GM18861 (cell line): ENCODE data around the gene VWF.

Experiments
- ATAC-seq: cut with Tn5 transposase; IDR thresholded peaks from one replicate; pipeline ENCODE4 v1.9.1; 2021; ENCODE audit not compliant: unreplicated experiment

VWF gene

DNA sequence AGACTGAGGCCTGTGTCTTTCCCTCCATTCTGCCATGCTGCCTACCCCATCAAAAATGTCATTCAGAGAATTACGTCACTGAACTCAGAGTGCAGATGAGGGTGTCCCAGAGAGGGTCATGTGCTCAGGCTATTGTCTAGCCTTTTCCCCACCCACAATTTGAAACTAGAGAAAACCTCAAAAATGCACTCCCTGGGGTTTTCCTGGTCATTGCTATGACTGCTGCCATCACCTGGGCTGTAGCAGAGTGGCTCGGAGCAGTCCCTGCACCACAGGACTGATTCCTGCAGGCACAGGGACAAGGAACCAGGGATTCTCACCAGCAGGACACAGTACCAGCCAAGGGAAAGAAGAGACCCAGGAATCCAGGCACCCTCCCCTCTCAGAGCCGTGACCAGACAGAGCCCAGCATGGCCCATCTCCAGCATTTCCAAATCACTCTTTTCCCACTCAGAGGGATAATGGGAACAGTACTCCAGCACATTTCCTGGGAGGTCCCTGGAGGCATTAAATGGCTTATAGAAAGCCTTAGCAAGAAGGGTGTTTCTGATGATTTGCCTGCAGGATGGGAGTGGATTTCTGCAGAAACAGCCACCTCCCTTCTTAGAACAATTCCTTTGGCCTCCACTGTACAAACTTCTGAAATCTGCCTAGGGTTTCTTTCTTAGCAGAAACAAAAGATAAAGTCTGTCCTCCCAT, 45.9 kb downstream of the VWF start:
- ATAC-seq = no peak

DNA sequence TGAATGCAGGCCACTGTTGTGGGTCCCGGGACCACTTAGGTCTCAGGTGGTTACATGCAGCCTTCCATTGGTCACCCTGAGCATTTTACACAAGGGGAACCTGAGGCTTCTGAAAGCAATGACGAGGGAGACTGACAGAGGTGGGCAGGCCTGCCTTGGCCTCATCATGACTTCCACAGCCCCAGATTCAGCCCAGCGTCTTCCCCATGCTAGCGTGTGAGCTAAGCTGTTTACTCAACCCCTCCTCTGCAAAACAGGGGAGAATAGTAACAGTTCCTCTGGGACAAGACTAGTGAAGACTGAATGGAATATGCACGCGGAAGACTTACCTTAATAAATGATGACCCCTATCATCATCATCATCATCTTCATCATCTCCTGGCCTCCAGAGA, 46.8 kb downstream of the VWF start:
- ATAC-seq = no peak

DNA sequence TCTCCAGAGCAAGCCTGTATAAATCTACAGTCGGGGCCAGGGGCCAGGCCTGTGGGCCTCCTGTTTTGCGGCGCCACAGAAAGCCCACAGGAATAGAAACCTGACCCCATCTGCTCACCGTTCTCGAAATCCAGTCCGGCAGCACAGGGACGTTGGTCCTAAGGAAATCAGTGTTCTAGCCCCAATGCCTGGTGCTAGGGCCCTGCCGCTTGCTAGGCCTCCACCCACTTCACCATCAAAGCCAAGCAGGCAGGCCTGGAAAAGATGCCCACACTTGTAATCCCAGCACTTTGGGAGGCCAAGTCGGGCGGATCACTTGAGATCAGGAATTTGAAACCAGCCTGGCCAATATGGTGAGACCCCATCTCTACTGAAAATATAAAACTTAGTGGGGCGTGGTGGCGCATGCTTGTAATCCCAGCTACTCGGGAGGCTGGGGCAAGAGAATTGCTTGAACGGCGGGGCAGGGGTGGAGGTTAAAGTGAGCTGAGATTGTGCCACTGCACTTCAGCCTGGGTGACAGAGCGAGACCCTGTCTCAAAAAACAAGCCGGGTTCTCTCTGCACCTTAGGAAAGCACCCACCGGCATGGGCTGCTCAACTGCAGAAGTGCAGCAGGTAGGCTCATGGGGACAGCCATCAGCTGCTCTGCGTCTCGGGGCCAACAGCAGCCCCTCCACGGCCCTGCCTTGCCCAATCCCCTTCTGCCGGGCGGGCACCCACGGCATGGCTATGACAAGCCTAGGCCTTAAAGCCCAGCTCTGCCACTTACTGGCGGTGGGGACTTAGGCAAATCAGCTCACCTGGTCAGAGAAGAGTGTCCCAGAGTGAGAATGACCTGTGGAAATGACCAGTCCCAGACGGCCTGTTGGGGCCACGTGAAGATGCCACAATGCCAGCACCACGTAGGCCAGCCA, 47.4 kb downstream of the VWF start:
- no peak for ATAC-seq

DNA sequence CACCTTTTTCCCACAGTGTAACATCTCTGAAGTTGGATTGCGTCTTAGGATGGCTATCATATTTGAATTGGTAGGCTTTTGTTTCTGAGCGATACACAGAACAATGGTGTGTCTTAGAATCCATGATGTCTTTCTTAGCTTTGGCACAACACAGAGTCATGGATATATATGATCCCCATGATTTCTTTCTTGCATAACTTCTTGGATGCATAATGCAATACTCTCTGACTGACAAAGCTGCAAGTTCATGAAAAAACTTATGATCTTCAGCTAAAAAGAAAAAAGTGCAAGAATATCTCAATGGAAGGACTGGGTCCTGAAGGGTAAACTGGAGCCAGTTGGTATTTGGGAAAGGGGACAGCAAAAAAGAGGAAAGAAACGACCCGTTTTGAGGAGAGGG, 48.1 kb downstream of the VWF start:
- ATAC-seq = no peak

DNA sequence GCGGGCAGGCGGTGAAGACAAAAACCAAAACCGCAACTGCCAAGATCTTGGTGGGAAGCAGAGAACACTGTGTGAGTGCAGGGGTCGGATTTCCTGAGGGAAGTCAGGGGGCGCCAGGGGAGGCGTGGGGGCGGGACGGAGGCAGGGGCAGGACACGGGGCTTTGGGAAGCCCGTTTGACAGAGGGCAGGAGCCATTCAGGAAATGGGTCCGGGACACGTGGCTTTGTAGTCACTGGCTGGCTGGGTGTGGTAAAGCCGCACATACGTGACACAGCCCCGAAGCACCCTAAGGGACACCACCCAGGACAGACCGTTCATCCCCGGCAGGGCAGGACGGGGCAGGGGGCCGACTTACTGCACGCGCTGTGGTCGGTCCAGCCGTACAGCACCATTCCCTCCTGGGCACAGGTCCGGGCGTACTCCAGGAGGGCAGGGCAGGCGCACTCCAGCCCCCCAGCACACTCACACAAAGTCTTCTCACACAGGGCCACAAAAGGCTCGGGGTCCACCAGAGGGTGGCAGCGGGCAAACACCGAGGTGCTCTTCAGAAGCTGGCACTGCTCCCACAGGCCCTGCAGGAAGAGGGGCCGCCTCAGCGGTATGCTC, 49.4 kb downstream of the VWF start:
- no peak for ATAC-seq

DNA sequence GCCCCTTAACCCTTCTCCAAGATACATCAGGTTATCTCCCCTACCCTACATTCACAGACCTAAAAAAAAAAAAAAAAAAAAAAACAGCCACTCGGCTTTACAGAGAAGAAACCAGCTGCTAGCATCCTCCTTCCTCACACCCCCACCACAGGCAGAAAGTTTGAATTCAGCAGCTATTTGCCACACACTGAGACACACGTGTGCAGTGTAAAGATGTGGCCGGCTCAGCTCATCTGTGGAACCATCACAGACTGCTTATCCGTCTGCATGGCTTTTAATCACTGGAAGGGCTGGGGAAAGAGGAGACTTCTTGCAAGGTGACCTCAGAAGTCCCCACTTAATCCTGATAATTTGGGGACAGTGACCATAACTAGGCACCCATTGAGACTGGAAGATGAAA, 50.0 kb downstream of the VWF start:
- ATAC-seq = no peak

DNA sequence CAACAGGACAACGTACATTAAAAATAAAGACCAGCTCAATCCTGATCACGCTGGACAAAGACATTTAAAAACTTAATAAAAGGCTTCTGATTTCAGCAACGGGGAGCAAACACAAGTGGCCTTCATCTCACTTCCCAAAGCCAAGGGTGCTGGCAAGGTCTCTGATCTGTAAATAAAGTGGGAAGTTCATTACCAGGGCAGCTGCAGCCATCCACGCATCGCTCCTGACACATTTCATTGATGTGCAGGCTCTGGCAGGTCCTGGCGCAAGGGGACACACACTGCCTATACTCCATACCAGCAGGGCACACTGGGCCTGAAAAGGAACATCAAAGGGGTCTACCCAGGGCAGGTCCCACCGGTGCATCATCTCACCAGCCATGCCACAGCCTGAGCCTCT, 51.0 kb downstream of the VWF start:
- no peak for ATAC-seq

DNA sequence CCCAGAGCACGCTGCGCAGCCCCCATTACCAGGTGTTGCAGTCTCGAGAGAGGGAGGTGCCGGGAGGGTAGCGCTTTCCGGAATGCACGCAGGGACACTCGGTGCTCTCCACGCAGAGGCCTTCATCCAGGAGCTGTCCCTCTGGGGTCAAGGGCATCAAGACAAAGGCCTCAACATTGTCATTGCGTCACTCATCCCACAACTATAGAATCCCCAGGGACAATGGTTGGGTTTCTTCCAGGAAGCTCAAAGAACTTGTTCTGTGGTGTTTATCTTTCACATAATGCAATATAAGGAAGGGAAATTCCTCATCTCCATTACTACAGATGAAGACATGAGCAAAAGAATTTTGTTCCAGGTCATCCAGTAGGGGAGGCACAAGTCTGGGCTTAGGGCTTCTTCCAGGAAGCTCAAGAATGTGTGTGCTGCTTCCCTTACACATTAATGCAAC, 52.1 kb downstream of the VWF start:
- no peak for ATAC-seq

DNA sequence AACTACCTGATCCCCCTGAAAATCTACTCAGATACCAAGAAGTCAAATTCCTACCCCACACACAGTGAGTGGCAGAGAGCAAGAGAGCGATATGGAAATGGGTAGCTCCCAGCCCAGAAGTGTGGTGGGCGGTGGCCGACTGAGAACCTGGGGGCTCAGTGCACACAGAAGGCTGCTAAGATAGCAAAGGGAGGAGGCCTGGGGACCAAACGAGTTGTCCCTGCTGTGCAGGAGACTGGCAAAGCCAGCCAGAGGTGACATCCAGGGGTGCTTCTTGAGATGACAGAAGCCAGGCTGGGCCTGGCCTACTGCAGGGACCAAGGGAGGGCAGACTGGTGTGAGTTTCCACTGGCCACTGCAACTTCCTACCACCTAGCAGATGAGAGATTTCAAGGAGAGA, 52.9 kb downstream of the VWF start:
- no peak for ATAC-seq

DNA sequence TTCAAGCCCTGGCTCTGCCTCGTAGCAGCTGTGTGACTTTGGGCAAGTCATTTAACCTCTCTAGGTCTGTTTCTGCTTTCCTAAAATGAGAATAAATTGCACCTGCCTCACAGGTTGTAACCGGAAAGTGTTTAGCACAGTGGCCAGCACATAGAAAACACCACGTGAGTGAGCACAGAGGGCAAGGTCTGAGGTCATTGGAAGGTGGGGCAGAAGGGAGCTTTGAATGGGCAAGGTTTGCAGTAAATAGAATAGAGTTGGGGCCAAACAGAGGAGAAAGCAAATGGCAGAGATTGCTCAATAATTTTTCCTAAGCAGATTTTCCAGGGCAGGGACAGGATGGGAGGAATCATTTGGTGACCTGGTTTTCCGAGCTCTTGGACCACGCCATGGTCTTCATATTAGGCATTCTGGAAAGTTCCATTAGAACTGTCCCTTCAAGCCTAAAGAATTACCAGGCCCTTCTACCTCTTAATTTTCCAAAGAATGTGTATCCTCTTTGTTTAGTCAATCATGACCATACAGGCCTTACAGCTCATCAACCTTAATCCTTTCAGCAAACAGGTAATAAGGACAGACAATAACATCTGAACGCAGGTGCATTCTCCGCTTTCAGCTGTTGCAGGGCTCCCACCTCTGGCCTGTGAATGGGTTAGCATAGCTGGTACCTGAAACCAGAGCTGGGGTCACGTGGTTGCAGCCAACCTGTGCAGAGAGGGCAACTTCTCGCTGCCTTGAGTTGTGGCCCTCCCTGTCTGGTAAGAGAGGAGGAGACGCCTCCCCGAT, 53.8 kb downstream of the VWF start:
- no peak for ATAC-seq

DNA sequence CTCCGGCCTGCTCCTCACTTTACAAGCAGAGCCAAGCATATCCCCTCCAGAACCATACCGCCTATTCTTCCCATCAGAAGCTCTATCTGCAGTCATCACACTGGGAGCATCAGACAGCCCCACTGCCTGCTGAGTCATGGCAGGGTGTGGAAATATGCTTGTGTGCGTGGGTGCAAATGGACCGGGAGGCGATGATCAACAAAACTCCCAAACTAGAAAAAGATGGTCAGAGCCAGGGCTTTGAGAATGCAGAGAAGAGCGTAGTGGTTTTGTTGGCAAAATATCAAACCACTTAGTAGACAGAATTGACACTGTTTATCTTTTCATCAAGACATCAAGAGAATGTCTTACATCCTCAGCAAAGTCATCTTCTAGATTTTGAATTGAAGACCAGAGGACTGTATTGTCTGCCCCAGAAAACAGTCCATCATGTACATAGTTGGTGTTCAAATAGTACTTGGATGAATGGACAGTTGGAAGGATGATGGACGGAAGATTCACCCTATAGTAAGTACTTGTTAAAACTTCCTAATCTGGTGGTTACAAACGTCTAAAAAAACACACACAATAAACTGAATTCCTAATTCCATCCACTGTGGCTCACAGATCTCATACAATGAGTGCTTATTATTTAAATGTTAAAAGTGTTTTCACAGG, 54.9 kb downstream of the VWF start:
- ATAC-seq = no peak

DNA sequence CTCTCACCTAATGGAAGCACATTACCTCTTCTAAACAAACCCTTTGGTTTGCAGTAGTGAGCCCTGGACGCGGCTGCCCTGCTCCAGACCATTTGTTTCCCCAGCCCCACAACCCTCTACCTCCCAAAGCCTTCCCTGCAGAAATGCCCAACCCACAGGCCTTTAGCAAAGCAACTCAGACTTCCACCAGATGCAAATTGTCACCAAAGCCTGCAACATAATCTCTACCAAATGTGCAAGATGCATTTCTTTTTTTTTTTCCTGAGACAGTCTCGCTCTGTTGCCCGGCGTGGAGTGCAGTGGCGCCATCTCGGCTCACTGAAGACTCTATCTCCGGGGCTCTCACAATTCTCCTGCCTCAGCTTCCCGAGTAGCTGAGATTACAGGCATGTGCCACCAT, 56.2 kb downstream of the VWF start:
- ATAC-seq = no peak

DNA sequence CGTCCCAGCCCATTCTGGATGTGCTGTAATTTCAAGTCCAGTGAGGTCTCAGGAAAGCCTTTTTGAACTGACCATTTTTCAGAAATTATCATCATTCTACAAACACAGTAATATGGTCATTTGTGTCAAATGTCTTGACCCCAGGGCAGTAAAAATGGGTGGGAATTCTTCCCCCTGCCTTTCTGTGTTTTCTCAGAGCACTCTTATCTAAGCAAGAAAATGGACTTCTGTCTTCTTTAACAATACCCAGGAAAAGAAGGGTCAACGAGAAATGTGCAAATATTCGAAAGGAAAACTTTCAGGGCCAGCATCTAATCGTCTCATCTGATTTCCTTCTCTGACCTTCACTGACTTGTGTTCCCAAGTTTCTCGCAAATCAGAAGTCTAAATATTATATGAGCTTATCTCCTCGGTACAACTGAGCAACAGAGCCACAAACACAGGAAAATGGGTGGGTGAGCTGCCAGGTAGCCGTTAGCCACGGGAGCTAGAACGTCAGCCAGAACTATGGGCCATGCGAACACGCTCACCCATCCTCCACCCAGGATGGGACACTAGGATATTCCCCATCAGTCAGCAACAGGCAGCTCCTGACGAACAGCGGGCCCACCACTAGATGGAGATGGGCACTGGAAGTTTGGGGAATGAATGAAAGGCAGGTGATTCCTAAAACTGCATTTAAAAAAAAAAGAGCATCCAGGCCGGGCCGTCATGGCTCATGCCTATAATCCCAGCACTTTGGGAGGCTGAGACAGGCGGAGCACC, 57.1 kb downstream of the VWF start:
- no peak for ATAC-seq

DNA sequence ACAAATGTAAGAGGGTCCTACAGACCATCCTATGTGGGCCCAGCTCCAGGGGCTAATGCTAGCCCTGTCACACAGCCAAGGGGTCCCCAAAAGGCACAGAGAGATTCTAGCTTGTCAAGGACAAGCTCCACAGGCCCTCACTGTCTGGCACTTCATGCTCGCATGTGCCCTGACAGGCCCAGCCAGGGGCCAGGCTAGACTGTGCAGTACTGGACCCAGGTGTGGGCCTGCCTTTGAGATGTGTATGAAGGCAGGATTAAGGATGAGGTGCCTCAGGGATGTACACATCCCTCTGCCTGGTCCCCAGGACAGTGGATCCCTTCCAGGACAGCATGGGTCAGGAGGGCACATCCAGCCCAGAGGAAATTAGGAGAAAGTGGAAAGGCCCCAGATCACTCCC, 57.8 kb downstream of the VWF start:
- no peak for ATAC-seq

DNA sequence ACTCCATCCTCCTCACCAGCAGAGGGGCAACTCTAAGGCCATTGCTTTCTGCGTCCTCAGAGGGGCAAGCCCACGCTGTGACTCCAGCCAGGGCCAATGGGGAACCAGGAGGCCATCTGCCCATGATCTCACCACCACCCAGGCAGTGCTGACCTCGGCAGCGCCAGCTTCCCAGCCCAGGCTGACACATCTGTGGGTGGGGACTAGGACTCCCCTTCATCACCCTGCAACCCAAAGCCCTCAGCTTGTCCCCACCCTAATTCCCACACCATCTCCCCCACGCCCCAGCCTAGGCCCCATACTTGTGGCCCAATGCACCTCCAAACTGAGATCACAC, 58.6 kb downstream of the VWF start:
- no peak for ATAC-seq

DNA sequence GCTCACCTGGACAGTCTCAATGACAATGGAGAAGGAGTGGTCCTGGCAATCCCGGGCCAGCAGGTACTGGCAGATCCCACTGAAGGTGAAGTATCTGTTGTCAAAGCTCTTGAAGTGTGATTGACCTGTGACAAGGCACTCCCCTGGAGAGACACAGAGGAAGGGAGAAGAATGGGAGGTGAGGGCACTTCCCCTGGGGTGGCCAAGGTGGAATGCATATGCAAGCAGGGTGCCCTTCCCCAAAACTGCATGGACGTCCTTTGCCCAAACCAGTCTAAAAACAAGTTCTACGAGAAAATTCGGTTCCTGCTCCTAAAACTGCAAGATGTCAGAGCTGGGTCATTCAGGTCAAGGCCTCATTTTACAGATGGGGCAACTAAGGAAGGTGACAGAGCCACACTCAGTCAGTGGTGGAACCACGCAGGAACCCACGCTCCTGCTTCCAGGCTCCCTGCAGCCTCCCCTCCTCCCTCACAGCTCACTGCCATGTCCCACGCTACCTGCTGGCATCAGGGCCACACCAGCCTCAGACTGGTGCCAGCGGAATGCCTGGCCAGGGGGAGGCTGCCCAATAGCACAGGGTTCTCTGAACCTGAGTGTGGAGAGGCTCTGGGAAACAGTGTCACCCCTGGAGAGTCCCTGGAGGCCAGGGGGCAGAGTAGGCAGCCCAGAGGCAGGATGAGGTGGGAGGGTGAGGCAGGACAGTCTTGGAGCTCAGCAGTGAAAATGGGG, 59.2 kb downstream of the VWF start:
- no peak for ATAC-seq

DNA sequence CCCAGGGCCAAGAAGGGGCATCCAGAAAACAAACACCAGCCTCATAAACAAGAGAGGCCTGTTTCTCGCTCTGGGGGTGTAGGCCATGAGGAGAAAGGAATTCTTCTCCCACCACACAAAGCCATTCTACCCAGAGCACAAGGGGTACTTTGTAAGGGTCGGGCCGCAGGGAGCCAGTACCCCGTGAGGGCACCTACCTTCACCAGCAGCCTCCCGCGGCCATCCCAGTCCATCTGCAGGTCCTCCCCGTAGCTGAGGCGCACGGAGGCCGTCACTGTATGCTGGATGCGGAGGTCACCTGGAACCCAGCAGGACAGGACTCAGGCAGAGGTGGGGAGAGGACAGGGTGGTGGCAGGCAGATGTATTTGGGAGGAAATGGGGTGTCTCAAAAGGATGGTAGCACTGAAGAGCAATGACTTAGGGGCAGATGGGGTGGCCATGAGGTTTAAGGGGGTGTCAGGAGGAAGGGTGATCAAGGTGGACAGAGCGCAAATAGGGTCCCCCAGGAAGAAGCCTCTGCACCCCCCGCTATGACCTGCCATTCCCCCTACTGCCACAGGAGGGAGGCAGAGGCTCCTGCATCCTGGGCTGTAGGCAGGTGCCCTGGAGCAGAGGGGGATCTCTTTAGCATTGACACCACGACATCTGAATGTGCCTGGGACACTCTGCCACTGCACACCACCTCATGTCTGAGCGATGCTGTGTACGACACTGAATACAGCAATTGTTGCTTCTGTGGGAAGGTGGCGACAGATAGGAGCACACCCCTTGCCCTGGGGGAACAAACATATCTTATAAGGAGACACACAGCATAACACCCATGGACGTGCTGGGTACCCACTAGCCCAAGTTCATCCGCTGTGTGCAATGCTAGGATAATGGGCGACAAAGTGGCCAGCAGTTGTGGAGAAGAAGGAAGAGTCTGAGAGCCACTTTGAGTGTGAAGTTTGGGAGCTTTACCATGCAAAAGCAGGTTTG, 61.4 kb downstream of the VWF start:
- ATAC-seq = no peak

DNA sequence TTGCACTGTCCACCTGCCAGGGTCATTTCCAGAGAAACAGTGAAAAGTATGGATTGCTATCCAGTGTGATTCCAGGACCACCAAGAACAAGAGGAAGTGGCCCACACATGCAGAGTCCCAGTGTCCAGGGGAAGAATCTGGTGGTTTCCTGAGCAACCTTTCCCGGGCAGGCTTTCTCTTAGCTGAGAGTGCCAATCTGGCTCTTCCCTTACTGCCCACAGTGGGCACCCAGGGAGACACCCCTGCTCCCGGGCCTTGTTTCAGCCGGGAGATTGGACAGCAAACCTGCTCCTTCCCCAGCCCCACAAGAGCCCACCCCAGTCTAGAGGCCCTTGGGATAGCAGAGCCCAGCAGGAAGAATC, 62.1 kb downstream of the VWF start:
- no peak for ATAC-seq
